GM19025 (cell line): Measurements from ENCODE around the gene MXD1.
"Not testable (repeated sequence)": the region's sequence is repeated elsewhere in the genome, so short reads cannot be mapped to it uniquely, and the experiment has no call there.

Source experiments
- ATAC-seq: cut with Tn5 transposase; IDR thresholded peaks from one replicate; pipeline ENCODE4 v1.9.1; 2021; ENCODE audit warnings: mild to moderate bottlenecking, low read depth, moderate library complexity; ENCODE audit not compliant: unreplicated experiment

The MXD1 gene

DNA sequence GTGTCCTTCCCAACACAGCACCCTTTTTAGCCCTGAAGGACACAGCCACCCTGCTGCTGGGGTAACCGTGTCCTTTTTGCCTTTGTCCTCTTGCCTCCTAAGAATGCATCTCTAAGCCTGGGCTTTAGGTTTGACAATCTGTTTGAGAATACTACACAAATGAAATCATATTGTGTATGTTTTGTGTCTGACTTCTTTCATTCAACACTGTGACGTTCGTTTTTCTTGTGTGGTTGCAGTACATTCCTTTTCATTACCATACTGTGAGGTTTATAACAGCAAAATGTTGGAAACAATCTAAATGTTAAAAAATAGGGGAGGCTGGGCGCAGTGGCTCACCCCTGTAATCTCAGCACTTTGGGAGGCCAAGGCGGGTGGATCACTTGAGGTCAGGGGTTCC is 35.3 kb downstream of the MXD1 start:
- no peak for ATAC-seq

- ATAC-seq, result not testable (repeated sequence)
Measured at GRCh38 chr2:69950671-69951070, 35.8 kb downstream of the MXD1 start.

- ATAC-seq, result no peak
Measured at GRCh38 chr2:69952336-69953115, 37.6 kb downstream of the MXD1 start.

DNA sequence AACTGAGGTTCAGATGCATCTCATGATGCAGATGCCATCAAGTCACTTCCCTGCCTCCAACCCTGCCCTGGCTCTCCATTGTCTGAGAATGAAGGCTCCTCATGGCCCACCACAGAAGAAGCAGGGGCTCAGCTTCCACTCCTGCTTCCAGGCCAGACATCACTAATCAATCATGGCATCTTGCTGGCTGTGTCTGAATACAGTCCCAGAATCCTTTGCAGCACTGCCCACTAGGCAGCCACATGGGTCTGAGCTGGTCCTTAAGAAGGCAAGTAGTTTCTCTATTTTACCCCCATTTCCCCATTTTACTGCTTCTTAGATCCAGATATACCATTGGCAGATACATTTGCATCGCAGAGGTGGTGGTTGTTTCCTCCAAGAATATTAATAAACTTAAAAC is 39.2 kb downstream of the MXD1 start:
- no peak for ATAC-seq

DNA sequence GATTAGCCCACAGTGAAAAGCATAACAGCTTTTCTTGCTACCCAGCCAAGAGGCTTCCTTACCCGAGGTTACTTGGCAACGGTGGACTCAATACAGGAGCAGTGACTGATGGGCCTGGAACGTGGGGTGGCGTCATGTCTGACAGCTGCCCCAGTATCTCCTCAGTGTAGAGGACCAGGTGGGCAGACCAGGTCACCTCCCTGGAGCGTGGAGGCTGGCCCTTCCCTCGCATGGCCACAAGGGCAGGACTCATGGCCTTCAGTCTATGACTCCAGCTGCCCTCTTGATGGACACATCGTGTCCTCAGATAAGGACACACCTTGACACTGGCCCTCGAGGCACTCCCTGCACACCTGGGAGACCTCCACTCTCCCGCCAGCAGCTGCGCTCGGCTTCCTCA is 40.1 kb downstream of the MXD1 start:
- ATAC-seq, result no peak

GRCh38 chr2:69956475-69956979 is 41.6 kb downstream of the MXD1 start:
- no peak for ATAC-seq

GRCh38 chr2:69957965-69958364 is 43.1 kb downstream of the MXD1 start:
- ATAC-seq, result no peak

DNA sequence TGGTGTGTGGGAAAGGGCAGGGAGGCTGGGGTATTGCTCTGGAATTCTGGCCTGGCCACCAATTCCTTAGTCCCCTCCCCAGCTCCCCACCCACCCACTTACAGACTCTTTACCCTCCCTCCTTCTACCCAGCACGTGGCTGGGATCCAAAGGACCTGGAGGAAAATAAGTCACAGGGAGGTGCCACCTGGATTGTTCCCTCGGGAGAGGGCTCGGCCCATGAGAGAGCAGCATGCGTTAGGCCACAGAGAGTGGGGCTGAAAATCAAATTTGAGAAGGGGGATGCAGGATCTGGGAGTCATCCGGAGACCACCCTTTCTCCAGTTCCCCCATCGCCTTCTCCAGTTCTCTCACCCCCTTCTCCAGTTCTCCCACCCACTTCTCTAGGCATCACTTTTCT is 43.6 kb downstream of the MXD1 start:
- ATAC-seq, result no peak

GRCh38 chr2:69959425-69959824 is 44.5 kb downstream of the MXD1 start:
- ATAC-seq, result no peak

GRCh38 chr2:69960821-69961220 is 45.9 kb downstream of the MXD1 start:
- no peak for ATAC-seq

DNA sequence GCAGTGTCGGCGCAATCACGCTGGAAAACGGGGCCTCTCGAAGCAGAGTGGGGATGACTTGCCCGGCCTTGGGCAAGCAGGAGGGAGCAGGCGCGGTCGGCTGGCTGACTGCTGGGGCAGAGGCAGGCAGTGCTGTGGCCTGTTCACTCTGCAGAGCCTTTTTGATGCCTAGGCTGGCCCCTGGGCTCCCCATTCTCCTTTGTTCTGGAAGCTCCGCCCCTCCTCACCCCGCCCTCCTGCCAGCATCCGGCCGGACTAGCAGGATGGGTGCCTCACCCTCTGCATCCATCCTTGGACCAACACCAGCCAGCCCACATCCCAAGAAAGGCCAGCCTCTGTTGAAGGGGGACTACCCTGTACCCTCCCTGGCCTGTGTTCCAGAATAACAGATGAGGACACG is 46.6 kb downstream of the MXD1 start, which contains the start of gene ASPRV1:
TSS of gene ASPRV1 (minus strand) at position 136 of the 400 bp plus-strand sequence. CDS start 195 bp downstream, outside the sequence.
- no peak for ATAC-seq

DNA sequence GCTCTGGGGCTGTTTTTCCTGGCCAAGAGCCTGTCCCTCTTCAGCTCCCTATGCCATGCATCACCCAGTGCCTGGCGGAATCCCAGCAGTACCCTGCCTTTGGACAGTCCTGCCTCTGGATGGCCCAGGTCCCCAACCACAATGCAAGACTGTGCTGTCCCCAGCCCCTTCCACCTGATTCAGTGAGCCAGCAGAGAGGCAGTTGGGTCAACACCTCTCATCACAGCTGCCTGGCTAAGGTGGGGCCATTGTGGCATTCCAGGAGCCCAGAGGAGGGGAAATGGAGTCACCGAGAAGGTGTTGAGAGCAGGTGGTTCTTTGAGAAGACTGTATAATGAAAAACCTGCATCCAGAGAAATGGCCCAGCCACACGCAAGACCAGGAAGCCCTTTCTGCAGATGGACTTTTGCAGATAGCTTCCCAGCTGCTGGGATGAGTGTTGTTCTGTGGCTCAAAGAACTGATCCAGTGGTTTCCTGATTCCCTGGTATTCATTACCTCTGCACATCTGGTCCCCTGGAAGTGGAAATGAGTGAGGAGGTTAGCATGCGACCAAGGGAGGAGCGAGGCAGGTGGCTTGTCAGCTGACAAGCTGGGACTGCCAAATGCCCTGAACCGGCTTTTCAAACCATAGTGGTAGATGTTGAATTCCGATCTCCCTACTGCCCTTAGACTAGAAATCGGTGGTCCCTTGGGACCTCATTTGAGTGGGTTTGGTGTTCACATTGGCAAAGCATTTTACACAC is 48.2 kb downstream of the MXD1 start:
- ATAC-seq, result no peak

DNA sequence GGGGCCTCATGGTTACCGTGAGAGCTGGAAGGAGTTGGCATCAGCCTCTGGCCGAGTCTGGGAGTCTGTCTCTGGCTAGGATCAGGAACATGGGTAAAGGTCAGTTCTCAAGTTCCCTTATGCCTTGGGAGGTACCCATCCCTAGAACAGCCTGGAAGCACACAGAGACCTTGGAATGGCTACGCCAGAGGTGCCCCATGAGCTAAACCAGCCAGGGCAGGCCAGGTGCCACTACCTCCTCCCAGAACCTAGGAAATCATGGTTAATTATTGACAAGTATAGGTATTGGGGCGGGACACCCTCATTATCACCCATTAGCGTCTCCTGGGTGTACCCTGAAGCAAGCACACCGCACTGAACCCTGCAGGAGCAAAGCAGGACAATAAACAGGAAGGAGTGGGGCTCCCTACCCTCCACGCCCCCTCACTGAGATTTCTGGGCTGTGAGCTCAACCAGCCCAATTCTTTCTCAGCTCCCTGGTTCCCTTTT is 49.5 kb downstream of the MXD1 start:
- no peak for ATAC-seq

- no peak for ATAC-seq
Measured at GRCh38 chr2:69965756-69966445, 51.0 kb downstream of the MXD1 start.

GRCh38 chr2:69966496-69966895 is 51.6 kb downstream of the MXD1 start:
- ATAC-seq, result no peak

- ATAC-seq, result no peak
Measured at GRCh38 chr2:69968609-69969008, 53.7 kb downstream of the MXD1 start.

DNA sequence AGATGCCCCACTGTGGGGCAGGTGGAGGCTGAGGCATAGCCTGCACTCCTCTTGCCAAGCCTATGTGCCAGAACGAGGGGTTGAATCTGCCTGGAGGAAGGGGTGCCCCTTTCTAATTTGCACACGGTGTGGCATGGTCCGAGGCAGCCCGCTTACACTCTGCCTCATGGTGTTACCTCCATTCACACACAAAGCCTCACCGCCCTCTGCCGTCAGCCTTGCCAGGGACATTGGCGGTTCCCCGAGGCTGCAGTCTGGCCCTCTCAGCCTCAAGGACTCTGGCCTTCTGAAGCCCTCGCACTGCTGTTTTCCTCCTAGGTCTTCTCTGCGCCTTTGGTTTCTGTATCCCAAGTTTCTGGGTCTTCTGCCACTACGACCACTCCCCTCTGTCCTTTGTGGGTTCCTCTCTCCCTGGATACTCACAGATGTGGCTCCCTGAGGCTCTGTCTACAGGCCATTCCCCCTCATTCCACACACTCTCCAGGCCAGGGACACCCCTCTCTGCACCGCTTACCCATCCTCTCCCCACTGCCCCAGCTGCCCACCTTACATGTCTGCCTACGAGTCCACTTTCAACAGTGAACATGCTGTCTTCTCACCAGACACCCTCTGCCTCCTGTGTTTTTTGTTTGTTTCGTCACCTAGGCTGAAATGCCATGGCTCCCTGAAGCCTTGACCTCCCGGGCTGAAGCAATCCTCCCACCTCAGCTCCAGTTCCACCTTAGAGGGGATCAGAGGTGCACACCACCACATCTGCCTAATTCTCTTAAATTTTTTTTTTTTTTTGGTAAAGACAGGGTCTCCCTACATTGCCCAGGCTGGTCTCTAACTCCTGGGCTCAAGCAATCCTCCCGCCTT is 54.4 kb downstream of the MXD1 start:
- no peak for ATAC-seq

GRCh38 chr2:69969991-69970390 is 55.1 kb downstream of the MXD1 start:
- no peak for ATAC-seq

DNA sequence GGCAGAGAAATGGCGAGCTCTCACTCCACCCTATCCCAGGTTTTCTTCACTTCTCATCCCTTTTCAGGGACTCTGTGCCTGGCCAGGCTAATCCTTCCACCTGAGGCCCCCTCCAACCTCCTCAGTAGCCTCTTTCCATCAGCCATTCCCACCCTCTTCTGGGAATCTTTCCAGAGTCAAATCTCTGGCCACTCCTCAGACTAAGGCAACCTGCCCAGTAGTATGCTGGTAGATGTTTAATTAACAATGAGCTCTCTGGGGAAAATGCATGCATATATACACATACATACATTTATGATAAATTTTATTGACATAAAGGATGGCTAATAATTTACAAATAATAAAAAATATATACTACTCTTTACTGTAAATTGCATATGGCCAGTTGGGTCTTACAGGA is 57.9 kb downstream of the MXD1 start:
- no peak for ATAC-seq

DNA sequence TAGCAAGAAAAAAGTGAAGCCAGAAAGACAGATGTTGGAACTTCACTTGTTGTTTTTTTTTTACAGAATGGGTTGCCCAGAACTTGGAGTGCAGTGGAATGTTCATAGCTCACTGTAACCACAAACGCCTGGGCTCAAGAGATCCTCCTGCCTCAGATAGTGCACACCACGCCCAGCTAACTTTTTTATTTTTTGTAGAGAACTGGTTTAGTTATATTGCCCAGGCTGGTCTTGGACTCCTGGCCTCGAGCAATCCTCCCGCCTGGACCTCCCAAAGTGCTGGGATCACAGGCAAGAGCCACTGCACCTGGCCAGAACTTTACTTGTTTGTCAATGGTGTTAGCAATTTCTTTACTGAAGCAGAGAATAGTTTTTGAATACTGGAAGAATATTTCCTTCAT is 58.4 kb downstream of the MXD1 start:
- ATAC-seq, result no peak
